ELF-1 (cell line): ENCODE measurements around the gene ARHGAP29.

Experiments
- DNase-seq: peaks from one replicate; pipeline ENCODE4 v3.0.0-alpha.2; 2016; ENCODE audit warnings: low read depth, low spot score

The ARHGAP29 gene

GRCh38 chr1:94124538-94124937 lies 112.8 kb downstream of the ARHGAP29 start:
- DNase-seq = no peak

GRCh38 chr1:94122201-94122970 lies 115.0 kb downstream of the ARHGAP29 start:
- no peak for DNase-seq
